DOHH2 (cell line): ENCODE data around the gene ROR1.
"Not testable (repeated sequence)": the region's sequence is repeated elsewhere in the genome, so short reads cannot be mapped to it uniquely, and the experiment has no call there.

Source experiments
- CTCF ChIP-seq: fragments of 200-600 bp; sonication (generic); IDR thresholded peaks from one replicate; pipeline ENCODE4 v1.5.1; 2014; ENCODE audit warnings: antibody characterized with exemption, mild to moderate bottlenecking, low read depth, low read length; ENCODE audit not compliant: poor library complexity, severe bottlenecking
- EZH2phosphoT487 ChIP-seq: fragments of 200-600 bp; sonication (generic); IDR thresholded peaks from 2 replicates; pipeline ENCODE4 v1.6.1; 2017; ENCODE audit warnings: borderline replicate concordance, mild to moderate bottlenecking, antibody characterized with exemption, low read length, moderate library complexity, mixed read lengths

DNA sequence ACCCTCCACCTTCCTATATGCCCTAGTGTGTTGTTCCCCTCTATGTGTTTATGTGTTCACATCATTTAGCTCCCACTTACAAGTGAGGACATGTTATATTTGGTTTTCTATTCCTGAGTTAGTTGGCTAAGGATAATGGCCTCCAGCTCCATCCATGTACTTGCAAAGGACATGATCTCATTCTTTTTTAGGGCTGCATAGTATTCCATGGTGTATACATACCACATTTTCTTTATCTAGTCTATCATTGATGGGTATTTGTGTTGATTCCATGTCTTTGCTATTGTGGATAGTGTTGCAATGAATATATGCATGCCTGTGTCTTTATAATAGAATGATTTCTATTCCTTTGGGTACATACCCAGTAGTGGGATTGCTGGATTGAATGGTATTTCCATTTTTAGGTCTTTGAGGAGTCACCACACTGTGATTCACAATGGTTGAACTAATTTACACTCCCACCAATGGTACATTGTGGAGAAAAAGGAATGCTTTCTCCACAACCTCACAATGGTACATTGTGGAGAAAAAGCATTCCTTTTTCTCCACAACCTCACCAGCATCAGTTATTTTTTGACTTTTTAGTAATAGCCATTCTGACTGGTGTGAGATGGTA is 52.5 kb downstream of the ROR1 start:
- TF ChIP-seq CTCF, EZH2phosphoT487: not testable (repeated sequence)
